ENCODE data around the gene CASP2.

The CASP2 gene

DNA sequence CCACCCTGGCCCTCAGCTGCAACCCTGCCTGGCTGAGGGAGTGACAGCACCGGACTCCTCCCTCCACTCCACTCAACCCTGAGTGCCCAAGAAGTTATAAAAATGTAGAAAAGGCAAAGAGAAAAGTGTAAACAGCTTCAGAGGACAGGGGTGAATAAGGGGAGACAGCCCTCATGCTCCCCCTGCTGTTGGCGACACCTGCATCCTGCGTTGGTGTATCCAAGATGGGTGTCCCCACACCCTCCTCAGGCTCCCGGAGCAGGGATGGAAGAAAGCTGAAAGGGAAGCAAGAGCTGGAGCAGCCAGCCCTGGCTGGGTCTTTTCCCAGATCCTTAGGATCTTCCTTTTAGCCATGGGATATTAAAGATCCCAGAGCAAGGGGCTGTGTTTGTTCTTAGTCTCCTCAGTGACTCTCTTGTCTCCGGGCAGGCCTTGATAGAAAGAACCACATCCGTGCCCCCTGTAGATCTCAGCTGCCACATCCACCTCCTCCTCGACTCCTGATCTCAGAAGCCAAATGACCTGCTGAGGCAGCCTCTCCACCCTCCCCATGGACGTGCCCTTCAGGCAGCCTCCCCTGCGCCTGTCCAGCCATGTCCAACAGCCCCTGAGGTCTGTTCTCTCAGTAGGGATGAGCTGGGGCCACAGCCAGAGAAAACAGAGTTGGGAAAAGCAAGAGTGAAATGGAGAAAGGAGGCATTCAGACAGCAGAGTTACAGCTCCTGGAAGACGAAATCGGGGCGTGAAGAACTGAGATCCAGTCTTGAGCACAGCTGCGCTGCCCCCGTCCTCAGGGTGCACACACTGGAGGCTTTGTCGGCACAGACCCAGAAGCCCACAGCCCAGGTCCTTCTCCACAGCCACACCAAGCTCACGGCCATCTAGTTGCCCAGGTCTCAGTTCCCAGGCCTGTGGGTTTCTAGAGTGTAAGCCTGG is 67.6 kb downstream of the CASP2 start:
- no peak overlapping the region for H3K4me3 ChIP-seq (ENCODE audit: low read depth in 1 of 2, low read length in 2 of 2)
- H3K27me3 ChIP-seq (ENCODE audit: low read depth, low read length), result peaks cover 4% of the 10 kb centered on the region
- no peaks in the 10 kb centered on the region for H3K36me3 ChIP-seq (ENCODE audit: control insufficient read depth in 1 of 2, insufficient read depth in 2 of 2, low read length in 2 of 2)
- no peaks in the 10 kb centered on the region for H3K4me1 ChIP-seq (ENCODE audit: control insufficient read depth in 1 of 2, insufficient read depth in 2 of 2, low read length in 2 of 2)
- no peak overlapping the region for H3K27ac ChIP-seq (ENCODE audit: low read length)
- no peaks in the 10 kb centered on the region for H3K9me3 ChIP-seq (ENCODE audit: control insufficient read depth in 1 of 2, low read length in 2 of 2)

DNA sequence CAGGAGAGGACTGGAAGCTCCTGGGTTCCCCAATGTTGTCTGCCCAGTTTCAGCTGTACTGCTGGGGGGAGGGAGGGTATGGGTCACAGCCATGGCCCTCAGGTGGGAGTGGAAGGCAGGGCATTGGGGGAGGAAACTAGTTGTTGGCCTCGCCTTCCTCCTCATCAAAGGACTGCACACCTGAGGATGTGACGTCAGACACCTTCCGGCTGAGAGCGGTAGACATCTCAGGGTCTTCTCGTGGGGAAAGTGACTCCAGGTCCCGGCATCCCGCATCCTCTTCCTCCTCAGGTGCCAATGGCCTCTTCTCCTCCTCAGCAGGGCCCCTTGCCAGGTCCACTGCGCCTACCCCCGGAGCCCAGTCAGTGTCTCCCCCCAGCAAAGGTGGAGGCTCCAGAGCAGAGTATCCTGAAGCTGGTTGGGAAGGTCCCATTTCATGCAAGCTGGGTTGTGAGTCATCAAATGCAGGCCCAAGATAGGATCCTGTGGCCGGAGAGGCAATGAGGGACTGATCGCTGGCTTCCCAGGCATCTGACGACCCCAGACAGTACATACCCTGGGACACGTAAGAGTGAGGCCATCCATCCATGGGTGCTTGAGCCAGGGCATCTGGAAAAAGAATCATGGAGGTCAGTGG is 68.4 kb downstream of the CASP2 start:
- Histone ChIP-seq H3K4me3 (ENCODE audit: low read depth in 1 of 2, low read length in 2 of 2) (no peak overlapping the region), H3K9me3 (ENCODE audit: control insufficient read depth in 1 of 2, low read length in 2 of 2) (no peaks in the 10 kb centered on the region), H3K36me3 (ENCODE audit: control insufficient read depth in 1 of 2, insufficient read depth in 2 of 2, low read length in 2 of 2) (no peaks in the 10 kb centered on the region), H3K27ac (ENCODE audit: low read length) (no peak overlapping the region), H3K27me3 (ENCODE audit: low read depth, low read length) (peaks cover 4% of the 10 kb centered on the region), H3K4me1 (ENCODE audit: control insufficient read depth in 1 of 2, insufficient read depth in 2 of 2, low read length in 2 of 2) (peaks cover 0 to 5% of the 10 kb centered on the region in 2 donors)
